ENCODE results near the gene RGN. TPM values are rescaled to one million over a fixed set of nuclear protein-coding genes. Genes with fewer than 3 reads are reported as not detected.

RGN gene
- not detected for total RNA-seq

GRCh38 chrX:47078129-47079043, at the start of gene RGN:
RGN (plus strand) TSS chrX:47078443; CDS start chrX:47081145, 2,702 bp downstream.
- Mint-ChIP-seq H3K4me1 (ENCODE audit: low read depth in 2 of 2) (no peaks in the 10 kb centered on the region), H3K36me3 (no peaks in the 10 kb centered on the region), H3K9me3 (no peaks in the 10 kb centered on the region), H3K27ac (no peak within 1 kb of the TSS), H3K4me3 (no peak within 1 kb of the TSS), H3K27me3 (peaks cover 0 to 12% of the 10 kb centered on the region in 2 donors)
- no peak for ATAC-seq
- DNase-seq (ENCODE audit: low spot score) = no peak

- no peak for ATAC-seq
- DNase-seq (ENCODE audit: low spot score) = no peak
- Mint-ChIP-seq H3K27ac (no peak overlapping the region), H3K4me3 (no peak overlapping the region), H3K27me3 (peaks cover 0 to 11% of the 10 kb centered on the region in 2 donors), H3K36me3 (no peaks in the 10 kb centered on the region), H3K4me1 (ENCODE audit: low read depth in 2 of 2) (no peaks in the 10 kb centered on the region), H3K9me3 (no peaks in the 10 kb centered on the region)
These were observed 47.9 kb upstream of the RGN start for GRCh38 chrX:47030339-47030738.

- no peak for ATAC-seq
- H3K9me3 Mint-ChIP-seq = peaks cover 5% of the 10 kb centered on the region
- H3K4me1 Mint-ChIP-seq (ENCODE audit: low read depth in 2 of 2) = no peaks in the 10 kb centered on the region
- no peak for DNase-seq (ENCODE audit: low spot score)
- peaks cover 14% of the 10 kb centered on the region for H3K36me3 Mint-ChIP-seq
- peaks cover 0 to 8% of the 10 kb centered on the region in 2 donors for H3K27me3 Mint-ChIP-seq
- no peak overlapping the region for H3K4me3 Mint-ChIP-seq
- H3K27ac Mint-ChIP-seq = no peak overlapping the region
These were observed 30.3 kb upstream of the RGN start for GRCh38 chrX:47047989-47048388.

- DNase-seq (ENCODE audit: low spot score) (no peak), ATAC-seq (no peak)
- Mint-ChIP-seq H3K4me3 (no peak overlapping the region), H3K27me3 (peaks cover 0 to 17% of the 10 kb centered on the region in 2 donors), H3K4me1 (ENCODE audit: low read depth in 2 of 2) (no peaks in the 10 kb centered on the region), H3K9me3 (no peaks in the 10 kb centered on the region), H3K36me3 (no peaks in the 10 kb centered on the region), H3K27ac (no peak overlapping the region)
These were observed 18.9 kb upstream of the RGN start for GRCh38 chrX:47059142-47059874.

GRCh38 chrX:47060708-47061107, 17.5 kb upstream of the RGN start:
- ATAC-seq = no peak
- no peaks in the 10 kb centered on the region for H3K4me1 Mint-ChIP-seq (ENCODE audit: low read depth in 2 of 2)
- no peak overlapping the region for H3K4me3 Mint-ChIP-seq
- H3K9me3 Mint-ChIP-seq = no peaks in the 10 kb centered on the region
- no peak for DNase-seq (ENCODE audit: low spot score)
- H3K36me3 Mint-ChIP-seq = no peaks in the 10 kb centered on the region
- H3K27ac Mint-ChIP-seq = no peak overlapping the region
- H3K27me3 Mint-ChIP-seq = peaks cover 0 to 18% of the 10 kb centered on the region in 2 donors

GRCh38 chrX:47061238-47061919, 16.9 kb upstream of the RGN start:
- no peak overlapping the region for H3K4me3 Mint-ChIP-seq
- no peak for ATAC-seq
- no peaks in the 10 kb centered on the region for H3K9me3 Mint-ChIP-seq
- no peaks in the 10 kb centered on the region for H3K4me1 Mint-ChIP-seq (ENCODE audit: low read depth in 2 of 2)
- DNase-seq (ENCODE audit: low spot score) = no peak
- H3K27ac Mint-ChIP-seq = no peak overlapping the region
- no peaks in the 10 kb centered on the region for H3K36me3 Mint-ChIP-seq
- peaks cover 0 to 16% of the 10 kb centered on the region in 2 donors for H3K27me3 Mint-ChIP-seq

- ATAC-seq (no peak), DNase-seq (ENCODE audit: low spot score) (no peak)
- no peaks in the 10 kb centered on the region for H3K4me1 Mint-ChIP-seq (ENCODE audit: low read depth in 2 of 2)
- peaks cover 0 to 19% of the 10 kb centered on the region in 2 donors for H3K27me3 Mint-ChIP-seq
- no peaks in the 10 kb centered on the region for H3K9me3 Mint-ChIP-seq
- no peak overlapping the region for H3K27ac Mint-ChIP-seq
- no peak overlapping the region for H3K4me3 Mint-ChIP-seq
- no peaks in the 10 kb centered on the region for H3K36me3 Mint-ChIP-seq
These were observed 15.1 kb upstream of the RGN start for GRCh38 chrX:47063179-47063578.

- Mint-ChIP-seq H3K27me3 (peaks cover 0 to 10% of the 10 kb centered on the region in 2 donors), H3K27ac (no peak overlapping the region), H3K4me3 (no peak overlapping the region), H3K4me1 (ENCODE audit: low read depth in 2 of 2) (no peaks in the 10 kb centered on the region), H3K36me3 (no peaks in the 10 kb centered on the region), H3K9me3 (no peaks in the 10 kb centered on the region)
- no peak for ATAC-seq
- DNase-seq (ENCODE audit: low spot score) = no peak
These were observed 10.0 kb upstream of the RGN start for GRCh38 chrX:47068214-47068613.

- no peaks in the 10 kb centered on the region for H3K4me1 Mint-ChIP-seq (ENCODE audit: low read depth in 2 of 2)
- no peaks in the 10 kb centered on the region for H3K9me3 Mint-ChIP-seq
- DNase-seq (ENCODE audit: low spot score) (no peak), ATAC-seq (no peak)
- H3K4me3 Mint-ChIP-seq = no peak overlapping the region
- peaks cover 0 to 10% of the 10 kb centered on the region in 2 donors for H3K27me3 Mint-ChIP-seq
- H3K36me3 Mint-ChIP-seq = no peaks in the 10 kb centered on the region
- no peak overlapping the region for H3K27ac Mint-ChIP-seq
These were observed 9.5 kb upstream of the RGN start for GRCh38 chrX:47068720-47069119.

- Mint-ChIP-seq H3K4me1 (ENCODE audit: low read depth in 2 of 2) (no peaks in the 10 kb centered on the region), H3K27ac (no peak overlapping the region), H3K36me3 (no peaks in the 10 kb centered on the region), H3K9me3 (no peaks in the 10 kb centered on the region), H3K4me3 (no peak overlapping the region), H3K27me3 (peaks cover 0 to 8% of the 10 kb centered on the region in 2 donors)
- no peak for DNase-seq (ENCODE audit: low spot score)
- no peak for ATAC-seq
These were observed 2.1 kb downstream of the RGN start for GRCh38 chrX:47080215-47080914.

- no peaks in the 10 kb centered on the region for H3K9me3 Mint-ChIP-seq
- peaks cover 0 to 8% of the 10 kb centered on the region in 2 donors for H3K27me3 Mint-ChIP-seq
- H3K36me3 Mint-ChIP-seq = no peaks in the 10 kb centered on the region
- H3K4me1 Mint-ChIP-seq (ENCODE audit: low read depth in 2 of 2) = no peaks in the 10 kb centered on the region
- no peak overlapping the region for H3K27ac Mint-ChIP-seq
- DNase-seq (ENCODE audit: low spot score) = no peak
- no peak overlapping the region for H3K4me3 Mint-ChIP-seq
- no peak for ATAC-seq
These were observed 2.6 kb downstream of the RGN start for GRCh38 chrX:47080915-47081236.

- H3K4me3 Mint-ChIP-seq = no peak overlapping the region
- peaks cover 0 to 10% of the 10 kb centered on the region in 2 donors for H3K4me1 Mint-ChIP-seq (ENCODE audit: low read depth in 2 of 2)
- DNase-seq (ENCODE audit: low spot score) (no peak), ATAC-seq (no peak)
- H3K9me3 Mint-ChIP-seq = no peaks in the 10 kb centered on the region
- no peaks in the 10 kb centered on the region for H3K27me3 Mint-ChIP-seq
- H3K27ac Mint-ChIP-seq = peak overlapping the region in 1 of 2 donors; percentile 8
- H3K36me3 Mint-ChIP-seq = no peaks in the 10 kb centered on the region
These were observed 13.0 kb downstream of the RGN start for GRCh38 chrX:47091149-47091775.

GRCh38 chrX:47093248-47093647, 15.0 kb downstream of the RGN start:
- H3K9me3 Mint-ChIP-seq = no peaks in the 10 kb centered on the region
- H3K27ac Mint-ChIP-seq = no peak overlapping the region

More at GRCh38 chrX:47093248-47093647, 15.0 kb downstream of the RGN start:
- H3K27me3 Mint-ChIP-seq = no peaks in the 10 kb centered on the region
- no peak overlapping the region for H3K4me3 Mint-ChIP-seq
- no peaks in the 10 kb centered on the region for H3K36me3 Mint-ChIP-seq
- no peak for ATAC-seq
- peaks cover 0 to 10% of the 10 kb centered on the region in 2 donors for H3K4me1 Mint-ChIP-seq (ENCODE audit: low read depth in 2 of 2)
- DNase-seq (ENCODE audit: low spot score) = no peak
